Lower leg skin (tissue), 3 donors: Measurements from ENCODE around the gene SORCS1.

ENCODE experiments used
- CTCF ChIP-seq, 3 donors: fragments of 450-650 bp; IDR thresholded peaks; one replicate each; pipeline ENCODE4 v1.5.1; 2016; ENCODE audit warnings: antibody characterized with exemption in 3 of 3, mild to moderate bottlenecking in 3 of 3, moderate library complexity in 2 of 3
- POLR2A ChIP-seq, 2 donors: fragments of 450-650 bp; IDR thresholded peaks; one replicate each; pipeline ENCODE4 v1.6.1; 2016 to 2017; ENCODE audit warnings: antibody characterized with exemption in 2 of 2, mild to moderate bottlenecking in 1 of 2, moderate library complexity in 1 of 2

- TF ChIP-seq CTCF (IDR thresholded peaks at IDR 0.05) = no peak
- TF ChIP-seq POLR2A (IDR thresholded peaks at IDR 0.05) = no peak
Observed at GRCh38 chr10:106714734-106715555, 449.6 kb downstream of the SORCS1 start.
